Inflammatory macrophage treated with lipopolysaccharide for 4 hours (primary cell): Measurements from ENCODE around the gene THSD4.

Experiments used
- DNase-seq: peaks from one replicate; pipeline ENCODE4 v3.0.0-alpha.2; 2020

The THSD4 gene

GRCh38 chr15:71807125-71807629 is 691.9 kb downstream of the THSD4 start:
- no peak for DNase-seq

- DNase-seq: no peak
These were observed 692.4 kb downstream of the THSD4 start for GRCh38 chr15:71807691-71808091.

- no peak for DNase-seq
These were observed 693.2 kb downstream of the THSD4 start for GRCh38 chr15:71808311-71809020.

GRCh38 chr15:71809346-71809745 is 694.1 kb downstream of the THSD4 start:
- no peak for DNase-seq

GRCh38 chr15:71810256-71811035 is 695.2 kb downstream of the THSD4 start, which contains the start of gene NR2E3:
NR2E3 (plus strand) TSS chr15:71810554; CDS start chr15:71810744, 190 bp downstream.
- DNase-seq: no peak

- no peak for DNase-seq
These were observed 695.9 kb downstream of the THSD4 start for GRCh38 chr15:71811036-71811736.

GRCh38 chr15:71811752-71812735 is 696.8 kb downstream of the THSD4 start:
- no peak for DNase-seq

- no peak for DNase-seq
These were observed 697.9 kb downstream of the THSD4 start for GRCh38 chr15:71812966-71813722.

- no peak for DNase-seq
These were observed 698.6 kb downstream of the THSD4 start for GRCh38 chr15:71813723-71814470.

- no peak for DNase-seq
These were observed 700.0 kb downstream of the THSD4 start for GRCh38 chr15:71815301-71815700.

- DNase-seq: no peak
These were observed 702.1 kb downstream of the THSD4 start for GRCh38 chr15:71817351-71817750.

GRCh38 chr15:71820127-71820526 is 704.9 kb downstream of the THSD4 start:
- DNase-seq: no peak

- no peak for DNase-seq
These were observed 706.4 kb downstream of the THSD4 start for GRCh38 chr15:71821547-71822129.

- DNase-seq: no peak
These were observed 707.8 kb downstream of the THSD4 start for GRCh38 chr15:71822890-71823630.

GRCh38 chr15:71823801-71824200 is 708.5 kb downstream of the THSD4 start:
- no peak for DNase-seq

- DNase-seq: no peak
These were observed 709.9 kb downstream of the THSD4 start for GRCh38 chr15:71825021-71825730.

- no peak for DNase-seq
These were observed 710.9 kb downstream of the THSD4 start for GRCh38 chr15:71826196-71826595.

GRCh38 chr15:71830981-71831380 is 715.7 kb downstream of the THSD4 start:
- DNase-seq: no peak
